ENCODE measurements around the gene MARCHF11. TPM values are rescaled to one million over a fixed set of nuclear protein-coding genes. Genes with fewer than 3 reads are reported as not detected.

Gene MARCHF11
- polyA plus RNA-seq, 3 donors: not detected

- peaks cover 13 to 37% (median 17%) of the 10 kb centered on the region in 7 donors for H3K9me3 Mint-ChIP-seq
- Histone ChIP-seq H3K36me3 (replicated peaks in 1 of 2; ENCODE audit: control insufficient read depth in 1 of 2, insufficient read depth in 2 of 2, low read length in 2 of 2) (no peaks in the 10 kb centered on the region), H2AFZ (ENCODE audit: insufficient read depth, low read depth, low read length, poor library complexity, severe bottlenecking) (no peak overlapping the region), H3K27me3 (ENCODE audit: control insufficient read depth in 2 of 2, insufficient read depth in 2 of 2, low read length in 2 of 2) (no peaks in the 10 kb centered on the region), H3K4me1 (ENCODE audit: control insufficient read depth in 1 of 2, insufficient read depth in 2 of 2, low read length in 2 of 2) (no peaks in the 10 kb centered on the region), H3K4me3 (replicated peaks in 1 of 3; ENCODE audit: low read depth in 2 of 3, low read length in 3 of 3) (no peak overlapping the region), H3K9me3 (replicated peaks in 1 of 2; ENCODE audit: control insufficient read depth in 1 of 2, insufficient read depth in 1 of 2, low read length in 2 of 2) (peaks cover 50 to 52% of the 10 kb centered on the region in 2 donors), H4K20me1 (ENCODE audit: insufficient read depth, low read length) (no peaks in the 10 kb centered on the region), H3K4me2 (replicated peaks; ENCODE audit: extremely low read depth, low read length, poor library complexity, severe bottlenecking) (no peak overlapping the region), H3K9ac (ENCODE audit: insufficient read depth, low read length, poor library complexity, severe bottlenecking) (no peak overlapping the region), H3K79me2 (ENCODE audit: insufficient read depth, low read length) (no peaks in the 10 kb centered on the region), H3K27ac (ENCODE audit: low read depth in 1 of 2, low read length in 2 of 2) (no peak overlapping the region)
- intact Hi-C loops (cut with micrococcal nuclease): no loop called here
- no peak overlapping the region for H3K27ac Mint-ChIP-seq
- no peaks in the 10 kb centered on the region for H3K27me3 Mint-ChIP-seq (ENCODE audit: low read depth in 3 of 3)
- H3K4me3 Mint-ChIP-seq: no peak overlapping the region
- TF ChIP-seq, protein P1, sequence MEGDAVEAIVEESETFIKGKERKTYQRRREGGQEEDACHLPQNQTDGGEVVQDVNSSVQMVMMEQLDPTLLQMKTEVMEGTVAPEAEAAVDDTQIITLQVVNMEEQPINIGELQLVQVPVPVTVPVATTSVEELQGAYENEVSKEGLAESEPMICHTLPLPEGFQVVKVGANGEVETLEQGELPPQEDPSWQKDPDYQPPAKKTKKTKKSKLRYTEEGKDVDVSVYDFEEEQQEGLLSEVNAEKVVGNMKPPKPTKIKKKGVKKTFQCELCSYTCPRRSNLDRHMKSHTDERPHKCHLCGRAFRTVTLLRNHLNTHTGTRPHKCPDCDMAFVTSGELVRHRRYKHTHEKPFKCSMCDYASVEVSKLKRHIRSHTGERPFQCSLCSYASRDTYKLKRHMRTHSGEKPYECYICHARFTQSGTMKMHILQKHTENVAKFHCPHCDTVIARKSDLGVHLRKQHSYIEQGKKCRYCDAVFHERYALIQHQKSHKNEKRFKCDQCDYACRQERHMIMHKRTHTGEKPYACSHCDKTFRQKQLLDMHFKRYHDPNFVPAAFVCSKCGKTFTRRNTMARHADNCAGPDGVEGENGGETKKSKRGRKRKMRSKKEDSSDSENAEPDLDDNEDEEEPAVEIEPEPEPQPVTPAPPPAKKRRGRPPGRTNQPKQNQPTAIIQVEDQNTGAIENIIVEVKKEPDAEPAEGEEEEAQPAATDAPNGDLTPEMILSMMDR (IDR thresholded peaks at IDR 0.05): no peak
- no peaks in the 10 kb centered on the region for H3K36me3 Mint-ChIP-seq
- H3K4me1 Mint-ChIP-seq: no peaks in the 10 kb centered on the region
- 48% methylated on average over 2 of the region's 2 CpGs for WGBS (ENCODE audit: insufficient coverage)
- DNase-seq: no peak
These were observed 74.6 kb downstream of the MARCHF11 start for GRCh38 chr5:16104961-16105360.

- H3K4me1 ChIP-seq (ENCODE audit: control insufficient read depth in 1 of 2, insufficient read depth in 2 of 2, low read length in 2 of 2): no peaks in the 10 kb centered on the region
- no peaks in the 10 kb centered on the region for H3K27me3 ChIP-seq (ENCODE audit: control insufficient read depth in 2 of 2, insufficient read depth in 2 of 2, low read length in 2 of 2)
- no peak overlapping the region for H3K4me2 ChIP-seq (replicated peaks; ENCODE audit: extremely low read depth, low read length, poor library complexity, severe bottlenecking)
- no peaks in the 10 kb centered on the region for H4K20me1 ChIP-seq (ENCODE audit: insufficient read depth, low read length)
- no peak overlapping the region for H3K4me3 ChIP-seq (replicated peaks in 1 of 3; ENCODE audit: low read depth in 2 of 3, low read length in 3 of 3)
- peak overlapping the region in 2 of 7 donors; percentile 31 to 56 for H3K27ac Mint-ChIP-seq
- no peak overlapping the region for H3K9ac ChIP-seq (ENCODE audit: insufficient read depth, low read length, poor library complexity, severe bottlenecking)
- no peak overlapping the region for H3K4me3 Mint-ChIP-seq
- no peak overlapping the region for H2AFZ ChIP-seq (ENCODE audit: insufficient read depth, low read depth, low read length, poor library complexity, severe bottlenecking)
- TF ChIP-seq, protein P1 (IDR thresholded peaks at IDR 0.05): no peak
- H3K27me3 Mint-ChIP-seq (ENCODE audit: low read depth in 3 of 3): no peaks in the 10 kb centered on the region
- peaks cover 4 to 16% of the 10 kb centered on the region in 2 donors for H3K9me3 ChIP-seq (replicated peaks in 1 of 2; ENCODE audit: control insufficient read depth in 1 of 2, insufficient read depth in 1 of 2, low read length in 2 of 2)
- H3K36me3 Mint-ChIP-seq: no peaks in the 10 kb centered on the region
- DNase-seq: no peak
- H3K27ac ChIP-seq (ENCODE audit: low read depth in 1 of 2, low read length in 2 of 2): no peak overlapping the region
- no peaks in the 10 kb centered on the region for H3K36me3 ChIP-seq (replicated peaks in 1 of 2; ENCODE audit: control insufficient read depth in 1 of 2, insufficient read depth in 2 of 2, low read length in 2 of 2)
- 16% methylated on average over 5 of the region's 5 CpGs for WGBS (ENCODE audit: insufficient coverage)
- H3K4me1 Mint-ChIP-seq: no peaks in the 10 kb centered on the region
- intact Hi-C loops (cut with micrococcal nuclease): no loop called here
- H3K9me3 Mint-ChIP-seq: peaks cover 2 to 11% (median 6%) of the 10 kb centered on the region in 7 donors
- no peaks in the 10 kb centered on the region for H3K79me2 ChIP-seq (ENCODE audit: insufficient read depth, low read length)
These were observed 84.0 kb downstream of the MARCHF11 start for GRCh38 chr5:16095612-16096011.
